SK-N-SH (cell line): Measurements from ENCODE around the gene ALDOA. TPM values are rescaled to one million over a fixed set of nuclear protein-coding genes. Genes with fewer than 3 reads are reported as not detected.

ENCODE experiments used
- CTCF ChIA-PET: fragments of 300-600, 350-600 bp; formaldehyde crosslinking; extraction: SDS; loops from one replicate; lab custom pipeline; 2021; lab: Yijun Ruan, JAX
- POLR2A ChIA-PET: fragments of 350-600 bp; sonication (Branson Sonifier 250); formaldehyde crosslinking; extraction: SDS; loops from one replicate; lab custom pipeline; 2020; ENCODE audit warnings: antibody characterized with exemption, inconsistent platforms; lab: Yijun Ruan, JAX
- DNase-seq: peaks from one replicate; pipeline ENCODE4 v3.0.0; 2012
- H2AFZ ChIP-seq: fragments of 200-600 bp; sonication (generic); 2 replicates; pipeline ENCODE4 v1.8.1; 2016; ENCODE audit warnings: antibody characterized with exemption, mild to moderate bottlenecking, low read depth
- H3F3A ChIP-seq: fragments of 200-600 bp; sonication (generic); replicated peaks from 2 replicates; pipeline ENCODE3; 2016; ENCODE audit warnings: antibody characterized with exemption, mild to moderate bottlenecking; ENCODE audit not compliant: insufficient read depth
- H3K27ac ChIP-seq, 2 experiments: fragments of 200-500 bp in 1 of 2; fragments of 200-600 bp in 1 of 2; sonication (Bioruptor generic) in 1 of 2; sonication (generic), shearing (Covaris generic) in 1 of 2; 2 replicates each; pipeline versions ENCODE4 v1.5.1 to v1.6.1; 2014 to 2016; ENCODE audit warnings: low read depth in 2 of 2, inconsistent platforms in 1 of 2, low read length in 1 of 2, mild to moderate bottlenecking in 1 of 2, mixed read lengths in 1 of 2
- H3K27me3 ChIP-seq: fragments of 200-600 bp; sonication (generic), shearing (Covaris generic); 2 replicates; pipeline ENCODE4 v1.6.1; 2016; ENCODE audit warnings: mixed run types; ENCODE audit not compliant: insufficient read depth
- H3K36me3 ChIP-seq, 2 experiments: fragments of 200-500 bp in 1 of 2; fragments of 200-600 bp in 1 of 2; sonication (Bioruptor generic) in 1 of 2; sonication (generic) in 1 of 2; replicated peaks in 1 of 2; 2 replicates each; pipeline versions ENCODE3 to v1.5.1; 2014 to 2016; ENCODE audit warnings: low read length in 1 of 2, mild to moderate bottlenecking in 1 of 2; ENCODE audit not compliant: insufficient read depth in 2 of 2, control insufficient read depth in 1 of 2
- H3K4me1 ChIP-seq, 2 experiments: fragments of 200-500 bp in 1 of 2; fragments of 200-600 bp in 1 of 2; sonication (Bioruptor generic) in 1 of 2; sonication (generic), shearing (Covaris generic) in 1 of 2; 2 replicates each; pipeline versions ENCODE4 v1.5.1 to v1.6.1; 2014 to 2016; ENCODE audit warnings: low read depth in 1 of 2, low read length in 1 of 2, mixed run types in 1 of 2; ENCODE audit not compliant: insufficient read depth in 2 of 2, control insufficient read depth in 1 of 2
- H3K4me2 ChIP-seq: fragments of 200-600 bp; sonication (generic), shearing (Covaris generic); 2 replicates; pipeline ENCODE4 v1.6.1; 2017; ENCODE audit warnings: mixed run types
- H3K4me3 ChIP-seq, 2 experiments: fragments of 200-500 bp in 1 of 2; fragments of 200-600 bp in 1 of 2; sonication (Bioruptor generic) in 1 of 2; sonication (generic), shearing (Covaris generic) in 1 of 2; 2 replicates each; pipeline versions ENCODE4 v1.5.1 to v1.8.1; 2014 to 2016; ENCODE audit warnings: low read depth in 2 of 2, inconsistent platforms in 1 of 2, low read length in 1 of 2, mild to moderate bottlenecking in 1 of 2, mixed read lengths in 1 of 2, moderate library complexity in 1 of 2
- H3K79me2 ChIP-seq: fragments of 200-600 bp; sonication (generic); 2 replicates; pipeline ENCODE4 v1.8.1; 2017; ENCODE audit warnings: mild to moderate bottlenecking; ENCODE audit not compliant: insufficient read depth
- H3K9ac ChIP-seq: fragments of 200-600 bp; sonication (generic); 2 replicates; pipeline ENCODE4 v1.6.1; 2017; ENCODE audit warnings: mixed run types
- H3K9me2 ChIP-seq: fragments of 200-600 bp; sonication (generic); 2 replicates; pipeline ENCODE4 v1.6.1; 2017; ENCODE audit warnings: mixed run types
- H3K9me3 ChIP-seq: fragments of 200-600 bp; sonication (generic); 2 replicates; pipeline ENCODE4 v1.6.1; 2017; ENCODE audit warnings: mixed run types, mild to moderate bottlenecking, moderate library complexity
- H4K20me1 ChIP-seq: fragments of 200-600 bp; sonication (generic); 2 replicates; pipeline ENCODE4 v1.6.1; 2017; ENCODE audit warnings: mild to moderate bottlenecking, mixed run types; ENCODE audit not compliant: insufficient read depth
- EZH2phosphoT487 ChIP-seq: fragments of 200-600 bp; sonication (generic); IDR thresholded peaks from 2 replicates; pipeline ENCODE4 v1.6.1; 2017; ENCODE audit warnings: low read depth, mixed run types, mild to moderate bottlenecking, antibody characterized with exemption, moderate library complexity, borderline replicate concordance
- FOSL2 ChIP-seq: IDR thresholded peaks from 2 replicates; pipeline ENCODE4 v1.4.0; 2012; ENCODE audit warnings: low read depth, mild to moderate bottlenecking, moderate library complexity, borderline replicate concordance
- FOXM1 ChIP-seq: IDR thresholded peaks from 2 replicates; pipeline ENCODE4 v1.4.0; 2012; ENCODE audit warnings: low read depth, mild to moderate bottlenecking
- GABPA ChIP-seq: IDR thresholded peaks from 2 replicates; pipeline ENCODE4 v1.4.0; 2012; ENCODE audit warnings: low read depth, mild to moderate bottlenecking
- GATA2 ChIP-seq: sonication (generic); formaldehyde crosslinking; IDR thresholded peaks from 2 replicates; pipeline ENCODE4 v1.5.0; 2020; ENCODE audit warnings: mild to moderate bottlenecking, missing genetic modification reagents
- JUND ChIP-seq: IDR thresholded peaks from 2 replicates; pipeline ENCODE4 v1.4.0; 2012
- MXI1 ChIP-seq: IDR thresholded peaks from 2 replicates; pipeline ENCODE4 v1.6.1; 2012; ENCODE audit warnings: mild to moderate bottlenecking, low read depth, low read length, improper control_type of control experiment
- NFIC ChIP-seq: IDR thresholded peaks from 2 replicates; pipeline ENCODE4 v1.4.0; 2012; ENCODE audit warnings: borderline replicate concordance
- RCOR1 ChIP-seq: fragments of 150-350 bp; IDR thresholded peaks from 2 replicates; pipeline ENCODE4 v1.6.1; 2017; ENCODE audit warnings: antibody characterized with exemption, low read length
- RFX5 ChIP-seq: IDR thresholded peaks from 2 replicates; pipeline ENCODE4 v1.6.1; 2012; ENCODE audit warnings: mild to moderate bottlenecking, improper control_type of control experiment, low read length
- USF1 ChIP-seq: IDR thresholded peaks from 2 replicates; pipeline ENCODE4 v1.4.0; 2012; ENCODE audit warnings: low read depth, borderline replicate concordance
- YY1 ChIP-seq: IDR thresholded peaks from 2 replicates; pipeline ENCODE4 v1.4.0; 2012; ENCODE audit warnings: low read depth, mild to moderate bottlenecking
- ZBTB33 ChIP-seq: IDR thresholded peaks from 2 replicates; pipeline ENCODE4 v1.4.0; 2012; ENCODE audit warnings: low read depth, borderline replicate concordance
- WGBS: methylation state at CpG from one replicate; pipeline ENCODE4 v1.1.6; 2017; ENCODE audit warnings: low lambda C conversion rate; 5-methylcytosine and 5-hydroxymethylcytosine counted together
- polyA plus RNA-seq, 3 experiments: library from polyadenylated mRNA; depleted of rRNA; stranded (reverse); fragments of >200 nt; gene quantifications; 2 replicates each; pipeline ENCODE4 v1.2.3, GENCODE V29; 2012
- TF ChIP-seq, protein P1 (sequence below): fragments of 150-350 bp; IDR thresholded peaks from 2 replicates; pipeline ENCODE4 v1.6.1; 2017; ENCODE audit warnings: antibody characterized with exemption, low read length, low read depth, borderline replicate concordance
- TF ChIP-seq, protein P2 (sequence below): fragments of 200-600 bp; sonication (generic); IDR thresholded peaks from 2 replicates; pipeline ENCODE4 v1.6.1; 2017; ENCODE audit warnings: antibody characterized with exemption, mild to moderate bottlenecking, moderate library complexity
- TF ChIP-seq, protein P3 (sequence below): IDR thresholded peaks from 2 replicates; pipeline ENCODE4; 2012
- TF ChIP-seq, protein P4 (sequence below): IDR thresholded peaks from 2 replicates; pipeline ENCODE4 v1.4.0; 2012; ENCODE audit warnings: low read depth

ALDOA gene
- polyA plus RNA-seq, 1 of the 3 experiments (the other 2 are of a cell fraction): 641 TPM

GRCh38 chr16:30113031-30113710 lies 47.6 kb downstream of the ALDOA start, which contains the start of gene GDPD3:
TSS of gene GDPD3 (minus strand) at chr16:30113537. CDS start at chr16:30113478, 59 bp downstream.
- Histone ChIP-seq H3K27ac (no peak within 1 kb of the TSS), H2AFZ (no peak within 1 kb of the TSS), H3K27me3 (no peaks in the 10 kb centered on the region), H3K9me2 (no peaks in the 10 kb centered on the region), H3K4me1 (peaks cover 5 to 6% of the 10 kb centered on the region in 2 experiments; a peak in 1 of 4 replicates), H3K9ac (no peak within 1 kb of the TSS), H3K79me2 (no peaks in the 10 kb centered on the region), H3K9me3 (no peaks in the 10 kb centered on the region), H3K4me2 (no peak within 1 kb of the TSS), H3F3A (peaks cover 2% of the 10 kb centered on the region), H4K20me1 (no peaks in the 10 kb centered on the region), H3K4me3 (no peak within 1 kb of the TSS), H3K36me3 (peaks cover 3 to 6% of the 10 kb centered on the region in 2 experiments)
- CTCF ChIA-PET: interaction anchor here (0.6 to 6.1 kb wide), 14 partner anchors 8 to 71 kb away, joined by 3 to 49 read pairs (median 6); partner anchors contain the start of genes ALDOA, MAPK3, TBX6 and YPEL3
- TF ChIP-seq FOSL2 (no peak), GATA2 (CRISPR knock-in tag) (no peak), ZBTB33 (no peak), NFIC (no peak), USF1 (no peak), GABPA (no peak), FOXM1 (no peak), RCOR1 (no peak), JUND (no peak), MXI1 (no peak), EZH2phosphoT487 (no peak), RFX5 (no peak), YY1 (no peak)
- TF ChIP-seq, protein P1, sequence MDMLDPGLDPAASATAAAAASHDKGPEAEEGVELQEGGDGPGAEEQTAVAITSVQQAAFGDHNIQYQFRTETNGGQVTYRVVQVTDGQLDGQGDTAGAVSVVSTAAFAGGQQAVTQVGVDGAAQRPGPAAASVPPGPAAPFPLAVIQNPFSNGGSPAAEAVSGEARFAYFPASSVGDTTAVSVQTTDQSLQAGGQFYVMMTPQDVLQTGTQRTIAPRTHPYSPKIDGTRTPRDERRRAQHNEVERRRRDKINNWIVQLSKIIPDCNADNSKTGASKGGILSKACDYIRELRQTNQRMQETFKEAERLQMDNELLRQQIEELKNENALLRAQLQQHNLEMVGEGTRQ: no peak
- TF ChIP-seq, protein P2, sequence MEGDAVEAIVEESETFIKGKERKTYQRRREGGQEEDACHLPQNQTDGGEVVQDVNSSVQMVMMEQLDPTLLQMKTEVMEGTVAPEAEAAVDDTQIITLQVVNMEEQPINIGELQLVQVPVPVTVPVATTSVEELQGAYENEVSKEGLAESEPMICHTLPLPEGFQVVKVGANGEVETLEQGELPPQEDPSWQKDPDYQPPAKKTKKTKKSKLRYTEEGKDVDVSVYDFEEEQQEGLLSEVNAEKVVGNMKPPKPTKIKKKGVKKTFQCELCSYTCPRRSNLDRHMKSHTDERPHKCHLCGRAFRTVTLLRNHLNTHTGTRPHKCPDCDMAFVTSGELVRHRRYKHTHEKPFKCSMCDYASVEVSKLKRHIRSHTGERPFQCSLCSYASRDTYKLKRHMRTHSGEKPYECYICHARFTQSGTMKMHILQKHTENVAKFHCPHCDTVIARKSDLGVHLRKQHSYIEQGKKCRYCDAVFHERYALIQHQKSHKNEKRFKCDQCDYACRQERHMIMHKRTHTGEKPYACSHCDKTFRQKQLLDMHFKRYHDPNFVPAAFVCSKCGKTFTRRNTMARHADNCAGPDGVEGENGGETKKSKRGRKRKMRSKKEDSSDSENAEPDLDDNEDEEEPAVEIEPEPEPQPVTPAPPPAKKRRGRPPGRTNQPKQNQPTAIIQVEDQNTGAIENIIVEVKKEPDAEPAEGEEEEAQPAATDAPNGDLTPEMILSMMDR: no peak
- TF ChIP-seq, protein P3, sequence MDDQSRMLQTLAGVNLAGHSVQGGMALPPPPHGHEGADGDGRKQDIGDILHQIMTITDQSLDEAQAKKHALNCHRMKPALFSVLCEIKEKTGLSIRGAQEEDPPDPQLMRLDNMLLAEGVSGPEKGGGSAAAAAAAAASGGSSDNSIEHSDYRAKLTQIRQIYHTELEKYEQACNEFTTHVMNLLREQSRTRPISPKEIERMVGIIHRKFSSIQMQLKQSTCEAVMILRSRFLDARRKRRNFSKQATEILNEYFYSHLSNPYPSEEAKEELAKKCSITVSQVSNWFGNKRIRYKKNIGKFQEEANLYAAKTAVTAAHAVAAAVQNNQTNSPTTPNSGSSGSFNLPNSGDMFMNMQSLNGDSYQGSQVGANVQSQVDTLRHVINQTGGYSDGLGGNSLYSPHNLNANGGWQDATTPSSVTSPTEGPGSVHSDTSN: no peak
- TF ChIP-seq, protein P4, sequence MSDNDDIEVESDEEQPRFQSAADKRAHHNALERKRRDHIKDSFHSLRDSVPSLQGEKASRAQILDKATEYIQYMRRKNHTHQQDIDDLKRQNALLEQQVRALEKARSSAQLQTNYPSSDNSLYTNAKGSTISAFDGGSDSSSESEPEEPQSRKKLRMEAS: no peak
- 87% methylated on average over 17 of the region's 20 CpGs for WGBS
- DNase-seq: no peak
- POLR2A ChIA-PET: no interaction called here
